Measurements from ENCODE around the gene CDH13.

The CDH13 gene

DNA sequence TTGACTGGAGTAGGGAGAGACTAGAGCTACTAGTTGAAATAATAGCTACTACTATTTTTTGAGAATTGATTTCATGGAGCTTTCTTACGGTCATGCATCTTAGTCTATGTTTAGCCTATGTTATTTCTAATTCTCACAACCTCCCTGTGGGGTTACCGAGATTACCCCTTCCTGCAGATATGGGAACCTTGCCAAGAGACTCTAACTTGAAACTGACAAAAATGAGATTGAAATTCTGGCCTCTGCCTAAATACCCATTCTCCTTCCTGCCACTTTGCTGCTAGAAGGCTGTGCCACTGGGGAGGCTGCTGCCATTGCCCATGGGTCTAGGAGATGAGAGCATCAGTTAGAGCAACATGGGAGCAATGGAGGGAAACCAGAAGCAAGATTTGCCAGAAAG, 410.3 kb downstream of the CDH13 start:
- TF ChIP-seq CTCF (IDR thresholded peaks at IDR 0.05; ENCODE audit: low read depth, low read length): no peak
- H3K4me3 ChIP-seq (ENCODE audit: low read depth, low read length): no peak overlapping the region

DNA sequence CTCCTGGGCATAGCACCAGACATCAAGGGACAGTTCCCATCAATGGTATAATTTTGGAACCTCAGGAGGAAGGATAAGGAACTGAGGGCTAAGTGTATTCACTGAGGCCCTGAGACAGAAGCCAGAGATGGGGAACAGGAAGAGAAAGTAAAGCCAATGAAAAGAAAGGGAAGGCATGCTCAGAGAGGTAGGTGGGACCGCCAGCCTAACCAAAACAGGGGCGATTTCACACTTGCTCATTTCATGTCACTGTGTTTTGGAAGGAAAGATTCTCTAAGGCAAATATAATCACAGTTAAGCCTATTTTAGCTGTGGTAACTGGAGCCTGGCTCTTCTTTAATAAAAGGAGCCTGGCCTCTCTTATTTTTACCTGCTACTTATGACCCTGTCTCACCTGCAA, 411.1 kb downstream of the CDH13 start:
- no peak overlapping the region for H3K4me3 ChIP-seq (ENCODE audit: low read depth, low read length)
- no peak for TF ChIP-seq CTCF (IDR thresholded peaks at IDR 0.05; ENCODE audit: low read depth, low read length)

- no peak overlapping the region for H3K4me3 ChIP-seq (ENCODE audit: low read depth, low read length)
- no peak for TF ChIP-seq CTCF (IDR thresholded peaks at IDR 0.05; ENCODE audit: low read depth, low read length)
Measured at GRCh38 chr16:83040174-83040573, 413.4 kb downstream of the CDH13 start.

DNA sequence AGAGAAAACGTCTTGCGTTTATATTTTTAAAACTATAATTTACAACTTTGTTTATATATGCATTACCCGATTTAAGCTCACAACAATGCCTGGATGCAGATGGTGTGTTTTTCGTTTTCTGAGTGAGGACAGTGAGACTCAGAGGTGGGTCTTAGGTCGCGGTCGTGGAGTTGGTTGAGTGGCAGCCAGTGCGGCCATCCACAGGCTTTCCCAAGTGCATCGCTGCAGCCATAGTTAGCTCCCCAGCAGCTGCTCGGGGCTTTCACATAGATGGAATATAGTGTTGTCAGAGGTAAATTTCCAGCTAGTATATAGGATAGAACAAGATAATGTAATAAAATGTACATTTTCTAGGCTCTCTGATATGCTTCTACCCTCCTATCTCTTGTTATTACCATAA, 417.8 kb downstream of the CDH13 start:
- no peak for TF ChIP-seq CTCF (IDR thresholded peaks at IDR 0.05; ENCODE audit: low read depth, low read length)
- H3K4me3 ChIP-seq (ENCODE audit: low read depth, low read length): no peak overlapping the region

GRCh38 chr16:83045790-83046189, 419.0 kb downstream of the CDH13 start:
- TF ChIP-seq CTCF (IDR thresholded peaks at IDR 0.05; ENCODE audit: low read depth, low read length): no peak
- no peak overlapping the region for H3K4me3 ChIP-seq (ENCODE audit: low read depth, low read length)

GRCh38 chr16:83046664-83047063, 419.9 kb downstream of the CDH13 start:
- no peak overlapping the region for H3K4me3 ChIP-seq (ENCODE audit: low read depth, low read length)
- no peak for TF ChIP-seq CTCF (IDR thresholded peaks at IDR 0.05; ENCODE audit: low read depth, low read length)

GRCh38 chr16:83051451-83051850, 424.7 kb downstream of the CDH13 start:
- TF ChIP-seq CTCF (IDR thresholded peaks at IDR 0.05; ENCODE audit: low read depth, low read length): no peak
- H3K4me3 ChIP-seq (ENCODE audit: low read depth, low read length): no peak overlapping the region
